Measurements from ENCODE around the gene NCAM1.
A peak's percentile ranks its signal among the peaks of the same experiment; 100 is the strongest.

The NCAM1 gene

DNA sequence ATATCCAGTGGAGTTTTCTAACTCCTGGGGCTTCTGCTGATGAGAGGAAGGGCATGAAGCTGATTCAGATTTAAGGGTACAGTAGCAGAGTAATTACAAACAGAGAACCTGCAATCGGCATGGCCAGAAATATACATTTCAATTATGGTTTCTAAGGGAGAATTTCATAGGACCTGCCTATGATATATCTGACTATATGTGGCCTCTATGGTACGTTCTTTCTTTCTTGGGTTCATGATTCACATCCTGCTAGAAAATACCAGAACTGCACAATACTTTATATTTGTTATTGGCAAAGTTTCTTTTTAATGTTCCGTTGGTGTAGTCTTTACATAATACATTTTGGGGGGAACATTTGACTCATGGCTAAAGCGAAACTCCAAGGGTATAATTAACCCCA is 290.1 kb downstream of the NCAM1 start:
- H3K4me2 ChIP-seq = no peak overlapping the region
- H3K9me3 ChIP-seq = no peaks in the 10 kb centered on the region
- H3K4me3 ChIP-seq = no peak overlapping the region
- no peak overlapping the region for H3K9ac ChIP-seq
- H4K20me1 ChIP-seq = no peaks in the 10 kb centered on the region
- no peaks in the 10 kb centered on the region for H3K27me3 ChIP-seq
- no peak for TF ChIP-seq Cebpa-rat (IDR thresholded peaks at IDR 0.05)
- H3K4me1 ChIP-seq = peaks cover 42% of the 10 kb centered on the region
- H3K36me3 ChIP-seq = no peaks in the 10 kb centered on the region
- H3K27ac ChIP-seq = no peak overlapping the region

DNA sequence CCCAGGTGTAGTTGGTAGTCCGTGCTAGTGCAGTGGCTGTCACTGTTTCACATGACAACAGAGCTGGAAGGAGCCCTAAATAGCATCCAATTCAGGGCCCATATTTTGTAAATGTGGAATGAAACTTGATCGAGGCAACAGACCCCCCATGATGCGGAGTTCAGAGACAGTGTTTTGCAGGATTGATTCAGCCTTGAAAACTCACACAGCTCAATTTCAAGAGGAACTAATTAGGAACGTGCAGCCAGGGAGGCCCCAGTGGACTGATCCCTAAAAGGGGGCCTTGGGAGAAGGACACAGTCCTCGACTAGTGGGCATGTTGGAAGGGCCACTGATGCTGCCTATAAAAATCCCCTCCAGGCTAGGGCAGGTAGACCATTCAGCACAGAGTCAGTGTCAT is 292.2 kb downstream of the NCAM1 start:
- Histone ChIP-seq H3K4me3 (no peak overlapping the region), H3K4me2 (peak overlapping the region; percentile 20; the same call in 1 of the 2 replicates), H4K20me1 (no peaks in the 10 kb centered on the region), H3K9me3 (no peaks in the 10 kb centered on the region), H3K4me1 (peaks cover 42% of the 10 kb centered on the region), H3K36me3 (no peaks in the 10 kb centered on the region), H3K9ac (no peak overlapping the region), H3K27me3 (no peaks in the 10 kb centered on the region), H3K27ac (no peak overlapping the region)
- TF ChIP-seq Cebpa-rat (IDR thresholded peaks at IDR 0.05) = no peak

DNA sequence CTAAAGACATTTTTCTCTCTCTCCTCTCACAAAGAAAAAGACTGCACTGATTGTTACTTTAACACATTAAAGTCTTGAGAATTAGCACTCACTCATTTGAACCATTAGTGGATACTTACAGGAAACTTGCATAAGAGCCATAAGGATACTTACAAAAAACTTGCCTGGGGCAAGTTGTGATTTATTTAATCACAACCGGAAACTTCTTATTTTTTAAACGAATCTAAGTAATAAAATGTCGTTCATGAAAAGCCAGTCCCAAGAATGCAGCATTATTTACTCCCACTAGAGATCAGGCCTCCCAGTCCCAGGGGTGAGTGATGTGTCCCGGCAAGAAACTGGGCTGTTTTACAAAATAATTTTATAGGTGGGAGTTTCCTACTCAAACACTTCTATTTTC is 293.9 kb downstream of the NCAM1 start:
- no peak for TF ChIP-seq Cebpa-rat (IDR thresholded peaks at IDR 0.05)
- H3K27me3 ChIP-seq = no peaks in the 10 kb centered on the region
- no peak overlapping the region for H3K9ac ChIP-seq
- H3K27ac ChIP-seq = no peak overlapping the region
- H3K4me1 ChIP-seq = peaks cover 29% of the 10 kb centered on the region
- H3K9me3 ChIP-seq = no peaks in the 10 kb centered on the region
- no peaks in the 10 kb centered on the region for H4K20me1 ChIP-seq
- no peak overlapping the region for H3K4me3 ChIP-seq
- no peaks in the 10 kb centered on the region for H3K36me3 ChIP-seq
- no peak overlapping the region for H3K4me2 ChIP-seq

DNA sequence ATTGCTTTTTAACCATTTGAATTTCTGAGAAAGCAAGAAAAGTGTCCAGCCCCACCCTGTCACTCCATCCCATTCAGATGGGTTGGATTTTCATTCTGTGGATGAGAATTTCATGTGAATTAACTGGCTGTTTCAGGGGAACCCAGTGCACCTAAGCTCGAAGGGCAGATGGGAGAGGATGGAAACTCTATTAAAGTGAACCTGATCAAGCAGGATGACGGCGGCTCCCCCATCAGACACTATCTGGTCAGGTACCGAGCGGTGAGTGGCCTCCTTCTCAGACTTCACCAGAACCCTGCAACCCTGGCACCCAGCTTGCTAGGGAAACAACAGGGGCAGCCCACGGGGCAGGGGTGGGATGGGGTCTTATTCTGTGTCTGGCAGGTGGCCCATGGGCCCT is 294.5 kb downstream of the NCAM1 start:
- no peak for TF ChIP-seq Cebpa-rat (IDR thresholded peaks at IDR 0.05)
- no peak overlapping the region for H3K4me3 ChIP-seq
- H3K4me2 ChIP-seq = no peak overlapping the region
- H3K4me1 ChIP-seq = peaks cover 29% of the 10 kb centered on the region
- H3K27me3 ChIP-seq = no peaks in the 10 kb centered on the region
- H3K9me3 ChIP-seq = no peaks in the 10 kb centered on the region
- H3K36me3 ChIP-seq = no peaks in the 10 kb centered on the region
- no peak overlapping the region for H3K9ac ChIP-seq
- no peaks in the 10 kb centered on the region for H4K20me1 ChIP-seq
- no peak overlapping the region for H3K27ac ChIP-seq

DNA sequence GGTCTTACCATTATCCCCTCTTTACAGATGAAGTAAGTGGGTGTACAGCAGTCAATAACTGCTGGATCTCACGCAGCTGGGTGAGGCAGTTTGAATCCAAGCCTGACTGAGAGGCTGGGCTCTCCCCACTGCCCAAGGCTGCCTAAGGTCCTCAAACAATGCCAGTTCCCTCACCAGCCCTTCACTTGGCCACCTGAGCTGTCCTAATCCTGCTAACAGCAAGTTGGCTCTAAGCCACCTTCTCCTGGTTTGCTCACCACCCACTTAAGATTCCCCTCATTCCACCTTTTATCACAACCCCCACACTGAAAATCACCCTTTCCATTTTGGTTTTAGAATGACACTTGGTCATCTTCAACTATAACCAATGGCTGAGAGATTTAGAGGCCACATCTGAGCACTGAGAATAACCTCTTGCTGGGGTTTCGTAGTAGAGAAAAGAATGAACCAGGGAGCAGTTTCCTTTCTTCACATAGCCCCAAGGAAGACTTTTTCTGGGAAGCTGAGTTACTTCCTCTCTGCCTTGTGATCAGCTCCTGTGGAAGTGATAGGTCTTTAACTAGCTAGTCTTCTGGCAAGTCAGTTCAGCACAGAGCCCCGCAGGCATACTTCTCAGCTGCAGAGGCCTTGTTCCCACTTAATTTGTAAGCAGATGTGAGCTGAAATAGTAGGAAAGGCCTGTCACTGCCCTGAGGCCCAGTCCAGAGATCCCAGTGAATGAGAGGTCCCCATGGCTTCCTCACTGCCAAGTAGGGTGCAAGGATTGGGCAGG is 295.4 kb downstream of the NCAM1 start:
- no peak for TF ChIP-seq Cebpa-rat (IDR thresholded peaks at IDR 0.05)
- peaks cover 30% of the 10 kb centered on the region for H3K4me1 ChIP-seq
- no peak overlapping the region for H3K27ac ChIP-seq
- H3K27me3 ChIP-seq = no peaks in the 10 kb centered on the region
- no peaks in the 10 kb centered on the region for H3K9me3 ChIP-seq
- no peak overlapping the region for H3K4me2 ChIP-seq
- H4K20me1 ChIP-seq = no peaks in the 10 kb centered on the region
- H3K4me3 ChIP-seq = no peak overlapping the region
- H3K36me3 ChIP-seq = no peaks in the 10 kb centered on the region
- no peak overlapping the region for H3K9ac ChIP-seq

DNA sequence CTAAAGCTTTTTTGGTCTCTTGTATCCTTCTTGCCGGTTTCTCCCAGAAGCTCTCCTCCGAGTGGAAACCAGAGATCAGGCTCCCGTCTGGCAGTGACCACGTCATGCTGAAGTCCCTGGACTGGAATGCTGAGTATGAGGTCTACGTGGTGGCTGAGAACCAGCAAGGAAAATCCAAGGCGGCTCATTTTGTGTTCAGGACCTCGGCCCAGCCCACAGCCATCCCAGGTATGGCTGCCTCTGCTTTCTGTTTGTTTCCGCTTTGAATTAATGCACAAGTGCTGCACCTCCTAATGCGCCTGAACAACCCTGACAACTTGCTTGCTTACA is 298.8 kb downstream of the NCAM1 start:
- Histone ChIP-seq H3K27ac (no peak overlapping the region), H3K4me1 (peaks cover 16% of the 10 kb centered on the region), H3K9me3 (no peaks in the 10 kb centered on the region), H3K27me3 (no peaks in the 10 kb centered on the region), H4K20me1 (no peaks in the 10 kb centered on the region), H3K9ac (no peak overlapping the region), H3K4me3 (no peak overlapping the region), H3K4me2 (no peak overlapping the region), H3K36me3 (no peaks in the 10 kb centered on the region)
- no peak for TF ChIP-seq Cebpa-rat (IDR thresholded peaks at IDR 0.05)

DNA sequence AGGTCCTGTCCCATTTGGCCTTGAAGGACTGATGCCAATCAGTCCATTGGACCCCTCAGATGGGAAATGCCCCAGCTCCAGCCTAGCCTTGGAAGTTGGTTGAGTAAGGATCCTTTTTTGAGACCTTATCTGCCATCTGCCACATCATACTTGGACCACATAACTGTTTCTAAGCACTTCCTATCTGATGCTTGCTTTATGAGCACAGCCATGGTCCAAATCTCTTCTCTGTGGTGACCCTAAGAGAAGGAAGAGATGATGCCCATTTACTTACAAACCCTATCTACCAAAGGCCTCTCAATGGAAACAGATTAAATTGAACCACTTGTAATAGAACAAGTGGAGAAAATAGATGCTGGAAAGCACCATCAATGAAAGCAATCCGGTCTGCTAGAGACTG is 299.3 kb downstream of the NCAM1 start:
- Histone ChIP-seq H3K27me3 (no peaks in the 10 kb centered on the region), H3K27ac (no peak overlapping the region), H3K4me2 (no peak overlapping the region), H3K36me3 (no peaks in the 10 kb centered on the region), H3K9ac (no peak overlapping the region), H3K9me3 (no peaks in the 10 kb centered on the region), H3K4me1 (peaks cover 16% of the 10 kb centered on the region), H4K20me1 (no peaks in the 10 kb centered on the region), H3K4me3 (no peak overlapping the region)
- no peak for TF ChIP-seq Cebpa-rat (IDR thresholded peaks at IDR 0.05)

DNA sequence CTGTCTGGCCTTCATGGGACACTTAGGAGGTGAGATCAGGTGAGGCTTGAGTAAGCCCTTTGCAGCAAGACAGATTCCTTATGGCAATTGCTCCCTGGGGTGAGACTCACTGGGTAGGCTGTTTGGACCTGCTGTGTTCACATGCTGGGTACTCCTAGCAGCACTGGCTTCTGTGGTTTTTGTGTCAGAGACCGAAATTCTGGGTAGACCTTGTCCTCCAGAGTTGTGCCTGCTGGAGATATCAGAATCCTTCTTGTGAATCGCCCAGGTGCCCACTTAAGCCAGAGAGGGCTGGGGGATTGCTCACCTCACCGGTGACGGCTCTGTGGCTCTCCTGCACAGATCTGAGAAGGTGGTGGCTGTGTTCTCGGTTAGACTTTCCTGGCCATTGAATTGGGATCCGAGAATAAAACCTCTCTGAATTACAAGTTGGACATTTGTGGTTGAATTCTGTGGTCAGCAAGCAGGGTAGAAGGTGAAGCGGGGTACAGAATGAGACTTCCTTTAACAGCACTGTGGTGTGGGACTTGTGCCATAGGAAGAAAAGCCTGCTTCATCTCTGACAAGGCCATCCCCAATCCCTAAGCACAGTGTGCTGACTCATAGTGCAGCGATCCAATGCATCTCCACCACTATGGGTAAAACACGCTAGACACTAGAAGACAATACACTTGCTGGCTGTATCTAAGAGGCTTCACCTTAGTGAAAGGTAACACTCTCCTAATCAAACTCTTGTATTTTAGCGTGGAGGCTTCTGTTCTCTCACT is 300.7 kb downstream of the NCAM1 start:
- no peak overlapping the region for H3K9ac ChIP-seq
- peaks cover 16% of the 10 kb centered on the region for H3K4me1 ChIP-seq
- no peaks in the 10 kb centered on the region for H4K20me1 ChIP-seq
- no peaks in the 10 kb centered on the region for H3K27me3 ChIP-seq
- H3K9me3 ChIP-seq = no peaks in the 10 kb centered on the region
- H3K4me2 ChIP-seq = peak overlapping the region; percentile 30
- no peaks in the 10 kb centered on the region for H3K36me3 ChIP-seq
- TF ChIP-seq Cebpa-rat (IDR thresholded peaks at IDR 0.05) = no peak
- H3K27ac ChIP-seq = no peak overlapping the region
- H3K4me3 ChIP-seq = no peak overlapping the region

DNA sequence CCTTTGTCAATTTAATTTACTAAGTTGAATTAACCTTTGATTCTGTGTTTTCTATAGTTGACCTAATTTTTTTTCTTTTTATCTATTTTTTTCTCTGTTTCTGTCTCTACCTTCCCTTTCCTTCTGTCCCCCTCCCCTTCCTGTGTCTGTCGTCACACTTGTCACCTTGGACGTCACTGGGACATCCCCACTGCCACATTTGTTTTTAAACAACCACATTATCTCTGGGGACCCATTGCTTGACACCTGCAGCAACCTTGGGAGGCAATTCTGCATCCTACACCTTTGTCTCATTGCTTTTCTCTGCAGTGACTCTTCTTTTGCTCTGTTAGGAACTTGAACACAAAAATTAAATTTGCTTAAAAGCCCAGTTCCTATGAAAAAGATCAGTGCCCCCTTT is 301.4 kb downstream of the NCAM1 start:
- H3K27me3 ChIP-seq = no peaks in the 10 kb centered on the region
- H3K27ac ChIP-seq = no peak overlapping the region
- peaks cover 16% of the 10 kb centered on the region for H3K4me1 ChIP-seq
- no peak for TF ChIP-seq Cebpa-rat (IDR thresholded peaks at IDR 0.05)
- peak overlapping the region; percentile 30 for H3K4me2 ChIP-seq
- no peak overlapping the region for H3K9ac ChIP-seq
- H3K36me3 ChIP-seq = no peaks in the 10 kb centered on the region
- H4K20me1 ChIP-seq = no peaks in the 10 kb centered on the region
- H3K9me3 ChIP-seq = no peaks in the 10 kb centered on the region
- H3K4me3 ChIP-seq = no peak overlapping the region

DNA sequence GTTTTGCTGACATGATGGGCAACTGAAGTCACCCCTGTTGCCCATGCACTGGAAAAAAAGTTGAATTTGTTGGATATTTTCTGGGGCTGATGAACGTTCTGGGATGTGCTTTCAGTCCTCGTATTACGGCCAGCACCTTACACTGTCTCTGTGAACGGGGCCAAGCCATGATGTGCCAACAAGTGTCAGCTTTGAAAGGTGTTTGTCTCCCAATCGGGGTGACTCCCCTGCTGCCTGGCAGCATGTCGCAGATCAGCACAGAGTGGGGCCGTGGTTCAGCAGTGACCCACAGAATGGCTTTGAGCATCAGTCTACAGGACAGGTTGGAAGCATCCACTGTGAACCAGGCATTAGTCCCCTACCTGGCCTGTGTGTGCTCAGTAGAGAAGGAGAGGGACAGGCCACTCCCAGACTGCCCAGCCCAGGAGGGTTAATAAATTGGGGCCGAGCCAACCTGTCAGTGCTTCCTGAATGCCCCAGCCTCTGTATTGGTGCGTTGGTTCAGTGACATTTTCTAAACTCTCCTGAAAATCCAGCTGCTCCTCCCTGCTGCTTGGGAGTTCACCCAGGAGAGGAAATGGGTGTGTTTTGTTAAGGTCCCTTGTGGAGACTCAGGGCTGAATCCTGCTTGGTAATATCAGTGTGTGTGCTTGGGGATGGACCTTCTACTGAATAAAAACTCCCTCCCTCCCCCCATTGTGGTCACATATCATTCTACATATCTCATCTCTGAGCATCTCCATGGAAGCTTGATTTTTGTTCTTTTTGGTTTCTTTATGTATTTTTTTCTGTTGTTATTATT is 302.4 kb downstream of the NCAM1 start:
- Histone ChIP-seq H4K20me1 (no peaks in the 10 kb centered on the region), H3K4me1 (peaks cover 16% of the 10 kb centered on the region), H3K36me3 (no peaks in the 10 kb centered on the region), H3K4me2 (no peak overlapping the region), H3K27me3 (no peaks in the 10 kb centered on the region), H3K9ac (no peak overlapping the region), H3K4me3 (no peak overlapping the region), H3K27ac (no peak overlapping the region), H3K9me3 (no peaks in the 10 kb centered on the region)
- no peak for TF ChIP-seq Cebpa-rat (IDR thresholded peaks at IDR 0.05)
